ENCODE measurements around the gene TMEM63B.

The TMEM63B gene

GRCh38 chr6:44096612-44097011 lies 30.7 kb upstream of the TMEM63B start:
- TF ChIP-seq BACH2 (CRISPR knock-in tag; IDR thresholded peaks at IDR 0.05; ENCODE audit: borderline replicate concordance) (no peak), CREB5 (CRISPR knock-in tag; IDR thresholded peaks at IDR 0.05; ENCODE audit: low read depth) (no peak)
- TF ChIP-seq, protein P1, sequence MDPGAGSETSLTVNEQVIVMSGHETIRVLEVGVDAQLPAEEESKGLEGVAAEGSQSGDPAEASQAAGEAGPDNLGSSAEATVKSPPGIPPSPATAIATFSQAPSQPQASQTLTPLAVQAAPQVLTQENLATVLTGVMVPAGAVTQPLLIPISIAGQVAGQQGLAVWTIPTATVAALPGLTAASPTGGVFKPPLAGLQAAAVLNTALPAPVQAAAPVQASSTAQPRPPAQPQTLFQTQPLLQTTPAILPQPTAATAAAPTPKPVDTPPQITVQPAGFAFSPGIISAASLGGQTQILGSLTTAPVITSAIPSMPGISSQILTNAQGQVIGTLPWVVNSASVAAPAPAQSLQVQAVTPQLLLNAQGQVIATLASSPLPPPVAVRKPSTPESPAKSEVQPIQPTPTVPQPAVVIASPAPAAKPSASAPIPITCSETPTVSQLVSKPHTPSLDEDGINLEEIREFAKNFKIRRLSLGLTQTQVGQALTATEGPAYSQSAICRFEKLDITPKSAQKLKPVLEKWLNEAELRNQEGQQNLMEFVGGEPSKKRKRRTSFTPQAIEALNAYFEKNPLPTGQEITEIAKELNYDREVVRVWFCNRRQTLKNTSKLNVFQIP (CRISPR knock-in tag; IDR thresholded peaks at IDR 0.05; ENCODE audit: borderline replicate concordance, low read depth), result no peak
- peak; percentile 91 for ATAC-seq

- no peak for ATAC-seq
- TF ChIP-seq BACH2 (CRISPR knock-in tag; IDR thresholded peaks at IDR 0.05; ENCODE audit: borderline replicate concordance) (no peak), OSR1 (CRISPR knock-in tag; IDR thresholded peaks at IDR 0.05) (no peak), ARNTL (CRISPR knock-in tag; IDR thresholded peaks at IDR 0.05; ENCODE audit: borderline replicate concordance, low read depth) (no peak), ZNF565 (CRISPR knock-in tag; conservative IDR thresholded peaks at IDR 0.05; ENCODE audit: low read depth) (no peak), ZNF8 (CRISPR knock-in tag; IDR thresholded peaks at IDR 0.05) (no peak), CSRNP3 (CRISPR knock-in tag; IDR thresholded peaks at IDR 0.05) (no peak), SNAI2 (CRISPR knock-in tag; IDR thresholded peaks at IDR 0.05) (no peak), ESRRG (CRISPR knock-in tag; IDR thresholded peaks at IDR 0.05) (no peak), ISL1 (CRISPR knock-in tag; IDR thresholded peaks at IDR 0.05) (no peak), RARB (CRISPR knock-in tag; IDR thresholded peaks at IDR 0.05) (no peak), ZNF70 (CRISPR knock-in tag; IDR thresholded peaks at IDR 0.05) (no peak)
- TF ChIP-seq, protein P1 (CRISPR knock-in tag; IDR thresholded peaks at IDR 0.05; ENCODE audit: borderline replicate concordance, low read depth), result no peak
- TF ChIP-seq, protein P2, sequence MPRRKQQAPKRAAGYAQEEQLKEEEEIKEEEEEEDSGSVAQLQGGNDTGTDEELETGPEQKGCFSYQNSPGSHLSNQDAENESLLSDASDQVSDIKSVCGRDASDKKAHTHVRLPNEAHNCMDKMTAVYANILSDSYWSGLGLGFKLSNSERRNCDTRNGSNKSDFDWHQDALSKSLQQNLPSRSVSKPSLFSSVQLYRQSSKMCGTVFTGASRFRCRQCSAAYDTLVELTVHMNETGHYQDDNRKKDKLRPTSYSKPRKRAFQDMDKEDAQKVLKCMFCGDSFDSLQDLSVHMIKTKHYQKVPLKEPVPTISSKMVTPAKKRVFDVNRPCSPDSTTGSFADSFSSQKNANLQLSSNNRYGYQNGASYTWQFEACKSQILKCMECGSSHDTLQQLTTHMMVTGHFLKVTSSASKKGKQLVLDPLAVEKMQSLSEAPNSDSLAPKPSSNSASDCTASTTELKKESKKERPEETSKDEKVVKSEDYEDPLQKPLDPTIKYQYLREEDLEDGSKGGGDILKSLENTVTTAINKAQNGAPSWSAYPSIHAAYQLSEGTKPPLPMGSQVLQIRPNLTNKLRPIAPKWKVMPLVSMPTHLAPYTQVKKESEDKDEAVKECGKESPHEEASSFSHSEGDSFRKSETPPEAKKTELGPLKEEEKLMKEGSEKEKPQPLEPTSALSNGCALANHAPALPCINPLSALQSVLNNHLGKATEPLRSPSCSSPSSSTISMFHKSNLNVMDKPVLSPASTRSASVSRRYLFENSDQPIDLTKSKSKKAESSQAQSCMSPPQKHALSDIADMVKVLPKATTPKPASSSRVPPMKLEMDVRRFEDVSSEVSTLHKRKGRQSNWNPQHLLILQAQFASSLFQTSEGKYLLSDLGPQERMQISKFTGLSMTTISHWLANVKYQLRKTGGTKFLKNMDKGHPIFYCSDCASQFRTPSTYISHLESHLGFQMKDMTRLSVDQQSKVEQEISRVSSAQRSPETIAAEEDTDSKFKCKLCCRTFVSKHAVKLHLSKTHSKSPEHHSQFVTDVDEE (CRISPR knock-in tag; IDR thresholded peaks at IDR 0.05), result no peak
Observed at GRCh38 chr6:44097782-44098317, 29.5 kb upstream of the TMEM63B start.

GRCh38 chr6:44099192-44099591 lies 28.2 kb upstream of the TMEM63B start:
- ATAC-seq, result no peak
- no peak for TF ChIP-seq CSRNP3 (CRISPR knock-in tag; IDR thresholded peaks at IDR 0.05)
- no peak for TF ChIP-seq ESRRG (CRISPR knock-in tag; IDR thresholded peaks at IDR 0.05)
- no peak for TF ChIP-seq BACH2 (CRISPR knock-in tag; IDR thresholded peaks at IDR 0.05; ENCODE audit: borderline replicate concordance)
- TF ChIP-seq ISL1 (CRISPR knock-in tag; IDR thresholded peaks at IDR 0.05), result no peak
- TF ChIP-seq ZNF70 (CRISPR knock-in tag; IDR thresholded peaks at IDR 0.05), result no peak
- no peak for TF ChIP-seq CSDC2 (CRISPR knock-in tag; IDR thresholded peaks at IDR 0.05)
- no peak for TF ChIP-seq ZNF8 (CRISPR knock-in tag; IDR thresholded peaks at IDR 0.05)
- no peak for TF ChIP-seq SNAI2 (CRISPR knock-in tag; IDR thresholded peaks at IDR 0.05)
- TF ChIP-seq PATZ1 (CRISPR knock-in tag; IDR thresholded peaks at IDR 0.05; ENCODE audit: borderline replicate concordance), result no peak
- TF ChIP-seq, protein P1 (CRISPR knock-in tag; IDR thresholded peaks at IDR 0.05; ENCODE audit: borderline replicate concordance, low read depth), result no peak
- TF ChIP-seq TCF4 (CRISPR knock-in tag; IDR thresholded peaks at IDR 0.05; ENCODE audit: borderline replicate concordance), result no peak

All from SK-N-SH treated with all-trans-retinoic acid at 6 μM for 48 hours (cell line).